C4-2B (cell line): ENCODE measurements around the gene GCHFR.

ENCODE experiments used
- CTCF ChIP-seq: fragments of 450-650 bp; conservative IDR thresholded peaks from 2 replicates; pipeline ENCODE4 v1.5.1; 2017; ENCODE audit warnings: mild to moderate bottlenecking
- ZFX ChIP-seq: fragments of 450-650 bp; IDR thresholded peaks from 2 replicates; pipeline ENCODE4 v1.6.1; 2017

GRCh38 chr15:40776537-40777141 lies 12.8 kb downstream of the GCHFR start:
- TF ChIP-seq CTCF = no peak
- no peak for TF ChIP-seq ZFX
